Ovary (tissue), 9 donors: Measurements from ENCODE around the gene CLEC16A. TPM values are rescaled to one million over a fixed set of nuclear protein-coding genes. Genes with fewer than 3 reads are reported as not detected.
A peak's percentile ranks its signal among the peaks of the same experiment; 100 is the strongest.

Experiments
- DNase-seq, 5 donors: peaks; one replicate each; pipeline ENCODE4 v3.0.0-alpha.2; 2019 to 2020
- H3K27ac ChIP-seq, 2 donors: fragments of 200-600 bp; one replicate each; pipeline versions ENCODE4 v1.5.1 to v1.8.0; 2019 to 2022
- H3K27me3 ChIP-seq: fragments of 200-600 bp; one replicate; pipeline ENCODE4 v1.8.0; 2022
- H3K36me3 ChIP-seq: fragments of 200-600 bp; sonication (generic); one replicate; pipeline ENCODE4 v1.5.1; 2019
- H3K4me1 ChIP-seq: one replicate; pipeline ENCODE4 v1.8.1; 2013; ENCODE audit warnings: mild to moderate bottlenecking, moderate library complexity; ENCODE audit not compliant: insufficient read depth
- H3K4me3 ChIP-seq: fragments of 200-600 bp; sonication (generic); one replicate; pipeline ENCODE4 v1.5.1; 2017
- H3K9me3 ChIP-seq, 2 donors: fragments of 200-600 bp in 1 of 2; sonication (generic) in 1 of 2; one replicate each; pipeline versions ENCODE4 v1.5.1 to v1.8.1; 2013 to 2019; ENCODE audit warnings: mild to moderate bottlenecking in 1 of 2, moderate library complexity in 1 of 2
- EP300 ChIP-seq: sonication (generic); formaldehyde crosslinking; IDR thresholded peaks from one replicate; pipeline ENCODE4 v1.6.1; 2017; ENCODE audit warnings: antibody characterized with exemption
- POLR2A ChIP-seq: fragments of 450-650 bp; IDR thresholded peaks from one replicate; pipeline ENCODE4 v1.6.1; 2017; ENCODE audit warnings: antibody characterized with exemption, mild to moderate bottlenecking, moderate library complexity
- whole genome bisulfite sequencing, 3 donors: extraction: QIAGEN DNeasy Blood & Tissue Kit in 1 of 3; methylation state at CpG; one replicate each; pipeline versions ENCODE4 v1.1.5 to v1.1.7; 2013 to 2017; 5-methylcytosine and 5-hydroxymethylcytosine counted together
- intact Hi-C, 4 donors: fragments of 100-400 bp; cut with DNase I; formaldehyde crosslinking; loops; one replicate each; pipeline versions ENCODE4 v1.11.0 to v1.15.1; 2022 to 2023
- polyA plus RNA-seq, 2 donors: library from polyadenylated mRNA; stranded (reverse); fragments of 200-250 nt in 1 of 2; fragments of 350-450 nt in 1 of 2; fragmentation: Illumina TruSeq in 1 of 2; extraction: RNeasy Lipid Tissue Mini Kit (QIAGEN cat#74804) in 1 of 2; gene quantifications; one replicate each; pipeline ENCODE4 v1.2.3, GENCODE V29; 2013 to 2014
- total RNA-seq, 7 donors: library from RNA; depleted of rRNA in 2 of 7; stranded (reverse); fragments of >200 nt in 2 of 7; fragmentation: NEBNext Ultra II Directional in 3 of 7; extraction: Animal tissue kit (Norgen Biotek cat#: 25700) in 3 of 7; gene quantifications; one replicate each; pipeline versions ENCODE4 v1.1.0 to v1.2.4, GENCODE V29; 2016 to 2023
- TF ChIP-seq, protein P1 (sequence below), 3 donors: fragments of 450-650 bp in 2 of 3; fragments of 200-600 bp in 1 of 3; IDR thresholded peaks; one replicate each; pipeline versions ENCODE4 v1.5.1 to v1.8.0; 2016 to 2022; ENCODE audit warnings: antibody characterized with exemption in 3 of 3, mild to moderate bottlenecking in 1 of 3
- donor health status: DM: no; HTN: no; CAD: no; lungs with moderate emphysema.
- donor health status: DM: no; HTN: no; CAD: no.
- donor health status: Bipolar disorder and iron deficiency.
- donor health status: DM: yes; HTN: yes; CAD: no.
- donor health status: DM: no; HTN: no; CAD: no.
- donor health status: DM: yes; HTN: yes; CAD: no.

Gene CLEC16A
- total and polyA plus RNA-seq, 9 donors: 6.4 to 28.1 (median 16.5) TPM

GRCh38 chr16:11104168-11105037 is 160.0 kb downstream of the CLEC16A start:
- Histone ChIP-seq H3K27me3 (no peaks in the 10 kb centered on the region), H3K9me3 (no peaks in the 10 kb centered on the region), H3K36me3 (no peaks in the 10 kb centered on the region), H3K27ac (no peak overlapping the region), H3K4me3 (no peak overlapping the region), H3K4me1 (peaks cover 19% of the 10 kb centered on the region)
- WGBS, 3 donors: 35 to 47% (median 44%) methylated on average over 4 of the region's 4 CpGs
- TF ChIP-seq EP300 (no peak), POLR2A (no peak)
- TF ChIP-seq, protein P1, sequence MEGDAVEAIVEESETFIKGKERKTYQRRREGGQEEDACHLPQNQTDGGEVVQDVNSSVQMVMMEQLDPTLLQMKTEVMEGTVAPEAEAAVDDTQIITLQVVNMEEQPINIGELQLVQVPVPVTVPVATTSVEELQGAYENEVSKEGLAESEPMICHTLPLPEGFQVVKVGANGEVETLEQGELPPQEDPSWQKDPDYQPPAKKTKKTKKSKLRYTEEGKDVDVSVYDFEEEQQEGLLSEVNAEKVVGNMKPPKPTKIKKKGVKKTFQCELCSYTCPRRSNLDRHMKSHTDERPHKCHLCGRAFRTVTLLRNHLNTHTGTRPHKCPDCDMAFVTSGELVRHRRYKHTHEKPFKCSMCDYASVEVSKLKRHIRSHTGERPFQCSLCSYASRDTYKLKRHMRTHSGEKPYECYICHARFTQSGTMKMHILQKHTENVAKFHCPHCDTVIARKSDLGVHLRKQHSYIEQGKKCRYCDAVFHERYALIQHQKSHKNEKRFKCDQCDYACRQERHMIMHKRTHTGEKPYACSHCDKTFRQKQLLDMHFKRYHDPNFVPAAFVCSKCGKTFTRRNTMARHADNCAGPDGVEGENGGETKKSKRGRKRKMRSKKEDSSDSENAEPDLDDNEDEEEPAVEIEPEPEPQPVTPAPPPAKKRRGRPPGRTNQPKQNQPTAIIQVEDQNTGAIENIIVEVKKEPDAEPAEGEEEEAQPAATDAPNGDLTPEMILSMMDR (IDR thresholded peaks at IDR 0.05): no peak
- intact Hi-C loops: loop anchor here in 1 of 4 donors (5.0 kb wide), 1 partner anchor 47 kb away; no protein-coding TSS in a partner anchor
- DNase-seq: no peak

DNA sequence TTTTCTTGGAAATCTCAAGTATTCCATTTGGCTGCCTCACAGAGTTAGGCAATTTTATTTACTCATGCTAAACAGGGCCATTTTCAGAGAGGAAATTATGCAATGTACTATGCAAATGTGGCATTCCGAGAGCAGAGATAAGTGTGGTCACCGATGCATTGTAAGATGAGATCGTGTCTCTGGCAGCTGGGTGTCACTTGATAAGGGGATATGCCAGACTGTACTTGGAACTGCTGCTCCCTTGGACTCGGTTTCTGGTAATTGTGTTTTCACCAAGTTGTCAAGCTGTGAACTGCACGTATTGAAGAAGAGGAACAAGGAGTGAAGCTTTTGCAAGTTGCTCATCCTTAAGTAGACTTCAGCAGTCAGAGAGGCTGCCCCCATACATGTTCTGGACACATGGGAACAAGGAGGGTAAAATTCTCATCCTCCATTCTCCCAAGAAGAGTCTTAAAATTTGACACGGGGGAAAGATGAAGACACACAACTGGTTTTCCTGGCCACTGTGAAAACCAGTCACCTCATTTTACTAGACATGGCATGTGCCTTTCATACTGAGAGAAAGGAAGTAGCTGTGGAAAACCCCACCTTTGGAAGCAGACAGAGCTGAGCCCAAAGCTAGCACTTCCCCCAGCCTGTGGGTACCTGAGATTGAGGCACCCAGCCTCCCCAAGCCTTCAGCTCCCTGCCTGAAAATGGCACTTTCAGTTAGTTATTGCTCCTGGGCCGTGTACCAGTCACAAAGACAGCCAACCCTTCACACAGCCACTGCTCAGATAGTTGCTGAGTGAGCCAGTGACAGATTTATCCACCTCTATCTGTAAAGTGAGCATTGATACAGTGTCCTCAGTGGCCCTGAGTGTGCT is 160.9 kb downstream of the CLEC16A start:
- Histone ChIP-seq H3K27ac (no peak overlapping the region), H3K27me3 (no peaks in the 10 kb centered on the region), H3K4me1 (peaks cover 11% of the 10 kb centered on the region), H3K4me3 (no peak overlapping the region), H3K9me3 (no peaks in the 10 kb centered on the region), H3K36me3 (no peaks in the 10 kb centered on the region)
- intact Hi-C loops: loop anchor here in 1 of 4 donors (5.0 kb wide), 1 partner anchor 48 kb away; no protein-coding TSS in a partner anchor
- WGBS, 3 donors: 25 to 32% (median 27%) methylated on average over 7 of the region's 7 CpGs
- DNase-seq: peak in 1 of 5 donors; percentile 46
- TF ChIP-seq EP300 (peak; percentile 69), POLR2A (peak; percentile 26)
- TF ChIP-seq, protein P1 (IDR thresholded peaks at IDR 0.05): no peak

DNA sequence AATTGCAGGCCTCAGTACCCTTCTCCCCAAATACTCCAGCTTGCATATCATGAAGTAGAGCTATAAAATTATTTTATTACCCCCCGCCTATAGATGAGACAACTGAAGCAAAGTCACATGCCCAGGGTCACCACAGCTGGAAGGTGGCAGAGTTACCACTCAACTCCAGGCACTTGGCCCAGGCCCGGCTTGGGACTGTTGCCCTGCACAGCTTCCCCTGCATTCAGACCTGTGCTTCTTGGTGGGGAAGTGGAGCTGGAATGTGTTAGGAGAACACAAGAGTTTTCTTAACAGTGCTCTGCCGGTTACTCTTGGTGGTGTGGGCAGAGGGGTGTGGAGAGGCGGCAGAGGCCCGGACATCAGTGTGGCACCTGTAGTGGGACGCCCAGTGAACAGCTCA is 162.4 kb downstream of the CLEC16A start:
- intact Hi-C loops: loop anchor here in 1 of 4 donors (5.0 kb wide), 1 partner anchor 49 kb away; no protein-coding TSS in a partner anchor
- Histone ChIP-seq H3K27ac (no peak overlapping the region), H3K9me3 (no peaks in the 10 kb centered on the region), H3K36me3 (no peaks in the 10 kb centered on the region), H3K4me3 (no peak overlapping the region), H3K27me3 (no peaks in the 10 kb centered on the region), H3K4me1 (peaks cover 8% of the 10 kb centered on the region)
- TF ChIP-seq EP300 (no peak), POLR2A (no peak)
- TF ChIP-seq, protein P1 (IDR thresholded peaks at IDR 0.05): no peak
- no peak for DNase-seq
- WGBS, 3 donors: 96 to 97% (median 97%) methylated on average over 6 of the region's 6 CpGs

DNA sequence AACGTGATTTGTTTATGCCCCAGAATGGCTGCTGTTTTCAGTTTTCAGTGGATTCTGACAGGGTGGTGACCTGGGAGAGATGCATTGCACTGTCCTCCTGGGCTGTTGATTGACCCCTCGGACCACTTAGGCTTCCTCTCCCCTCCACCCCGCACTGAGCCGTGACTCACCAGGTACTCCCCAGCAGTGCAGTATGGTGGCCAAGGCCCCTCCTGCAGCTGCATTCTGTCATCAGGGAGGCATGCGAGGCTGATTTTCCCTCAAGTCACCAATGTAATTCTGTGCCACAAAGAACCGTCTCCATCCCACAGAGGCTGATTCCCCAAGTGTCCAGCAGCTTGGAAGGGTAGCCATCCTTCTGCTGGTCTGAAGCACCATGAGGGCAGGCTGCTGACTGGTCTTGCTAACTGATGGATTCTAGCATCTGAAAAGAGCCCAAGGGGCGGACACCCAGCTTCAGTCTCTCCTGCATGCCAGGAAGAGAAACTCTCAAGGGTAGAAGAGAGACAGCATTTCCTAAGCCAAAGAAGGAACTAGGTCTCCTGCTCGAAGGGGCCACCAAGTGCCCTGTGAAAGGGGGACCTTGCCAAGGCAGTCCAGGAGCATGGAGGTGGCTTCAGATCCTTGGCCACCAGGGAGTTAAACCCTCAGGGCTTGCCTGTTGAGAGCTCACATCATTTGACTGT is 163.6 kb downstream of the CLEC16A start:
- WGBS, 3 donors: 61 to 86% (median 85%) methylated on average over 8 of the region's 8 CpGs
- peak in 1 of 5 donors; percentile 20 for DNase-seq
- intact Hi-C loops: loop anchor here in 1 of 4 donors (5.0 kb wide), 1 partner anchor 51 kb away; no protein-coding TSS in a partner anchor

More for the DNA sequence above, 163.6 kb downstream of the CLEC16A start:
- Histone ChIP-seq H3K9me3 (no peaks in the 10 kb centered on the region), H3K27me3 (no peaks in the 10 kb centered on the region), H3K27ac (no peak overlapping the region), H3K4me1 (peaks cover 8% of the 10 kb centered on the region), H3K36me3 (no peaks in the 10 kb centered on the region), H3K4me3 (no peak overlapping the region)
- TF ChIP-seq, protein P1 (IDR thresholded peaks at IDR 0.05): no peak
